Ishikawa (cell line): ENCODE results near the gene FMNL2.

ENCODE experiments used
- CREB1 ChIP-seq: IDR thresholded peaks from 2 replicates; pipeline ENCODE4 v1.6.1; 2012; ENCODE audit warnings: low read depth
- EP300 ChIP-seq: IDR thresholded peaks from 2 replicates; pipeline ENCODE4 v1.6.1; 2012; ENCODE audit warnings: borderline replicate concordance
- FOXM1 ChIP-seq: IDR thresholded peaks from 2 replicates; pipeline ENCODE4 v1.6.1; 2012; ENCODE audit warnings: low read depth, borderline replicate concordance
- MAX ChIP-seq: IDR thresholded peaks from 2 replicates; pipeline ENCODE4 v1.6.1; 2012
- RAD21 ChIP-seq: IDR thresholded peaks from 2 replicates; pipeline ENCODE4 v1.6.1; 2012; ENCODE audit warnings: low read depth
- REST ChIP-seq: IDR thresholded peaks from 2 replicates; pipeline ENCODE4 v1.6.1; 2012; ENCODE audit warnings: low read depth, mild to moderate bottlenecking
- TAF1 ChIP-seq: IDR thresholded peaks from 2 replicates; pipeline ENCODE4 v1.6.1; 2012; ENCODE audit warnings: low read depth, mild to moderate bottlenecking
- TCF12 ChIP-seq: IDR thresholded peaks from 2 replicates; pipeline ENCODE4 v1.6.1; 2012; ENCODE audit warnings: low read depth
- TEAD4 ChIP-seq: IDR thresholded peaks from 2 replicates; pipeline ENCODE4 v1.6.1; 2012
- YY1 ChIP-seq: IDR thresholded peaks from 2 replicates; pipeline ENCODE4 v1.6.1; 2012; ENCODE audit warnings: low read depth
- ZBTB7A ChIP-seq: IDR thresholded peaks from 2 replicates; pipeline ENCODE4 v1.6.1; 2012; ENCODE audit warnings: low read depth
- TF ChIP-seq, protein P1 (sequence below): IDR thresholded peaks from 2 replicates; pipeline ENCODE4 v1.6.1; 2012

DNA sequence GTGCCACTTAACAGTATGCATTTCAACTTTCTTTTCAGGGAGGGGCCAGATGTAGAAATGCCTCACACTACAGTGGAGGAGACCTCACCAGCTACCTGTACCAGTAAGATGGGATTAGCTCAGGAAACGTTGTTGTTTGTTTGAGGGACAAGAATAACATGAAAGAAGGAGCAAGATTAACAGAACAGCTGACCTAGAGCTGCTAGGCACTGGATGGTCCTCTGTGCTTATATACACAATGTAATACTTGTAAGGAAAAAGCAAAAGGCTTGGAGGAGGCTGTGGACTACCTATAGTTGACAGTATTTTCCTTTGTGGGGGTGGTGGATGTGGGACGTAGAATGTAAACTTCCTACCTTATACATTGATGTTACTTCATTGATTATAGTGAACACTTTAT lies 154.4 kb downstream of the FMNL2 start:
- no peak for TF ChIP-seq TEAD4
- TF ChIP-seq CREB1 = no peak
- TF ChIP-seq, protein P1, sequence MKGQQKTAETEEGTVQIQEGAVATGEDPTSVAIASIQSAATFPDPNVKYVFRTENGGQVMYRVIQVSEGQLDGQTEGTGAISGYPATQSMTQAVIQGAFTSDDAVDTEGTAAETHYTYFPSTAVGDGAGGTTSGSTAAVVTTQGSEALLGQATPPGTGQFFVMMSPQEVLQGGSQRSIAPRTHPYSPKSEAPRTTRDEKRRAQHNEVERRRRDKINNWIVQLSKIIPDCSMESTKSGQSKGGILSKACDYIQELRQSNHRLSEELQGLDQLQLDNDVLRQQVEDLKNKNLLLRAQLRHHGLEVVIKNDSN = no peak
- no peak for TF ChIP-seq EP300
- TF ChIP-seq YY1 = no peak
- no peak for TF ChIP-seq TCF12
- TF ChIP-seq REST = no peak
- no peak for TF ChIP-seq FOXM1
- no peak for TF ChIP-seq TAF1
- TF ChIP-seq RAD21 = no peak
- TF ChIP-seq ZBTB7A = no peak
- no peak for TF ChIP-seq MAX
